ENCODE results near the gene CIPC.

- no peak for TF ChIP-seq POLR2A (IDR thresholded peaks at IDR 0.05; ENCODE audit: low read depth)
- TF ChIP-seq EP300 (IDR thresholded peaks at IDR 0.05): no peak
- no peak for TF ChIP-seq CTCF (IDR thresholded peaks at IDR 0.05)
- TF ChIP-seq POLR2AphosphoS5 (IDR thresholded peaks at IDR 0.05): no peak
Measured at GRCh38 chr14:77071938-77072388, 26.1 kb upstream of the CIPC start.

All from esophagus muscularis mucosa (tissue), 4 donors.